ENCODE measurements around the gene RLN3. TPM values are rescaled to one million over a fixed set of nuclear protein-coding genes. Genes with fewer than 3 reads are reported as not detected.
A peak's percentile ranks its signal among the peaks of the same experiment; 100 is the strongest.

Gene RLN3
- total and polyA plus RNA-seq, 9 of the 15 experiments (the other 6 are each of a cell fraction or from before 2014, with no cell fraction given): 0.31 to 1.2 (median 0.71) TPM; not detected in 6

DNA sequence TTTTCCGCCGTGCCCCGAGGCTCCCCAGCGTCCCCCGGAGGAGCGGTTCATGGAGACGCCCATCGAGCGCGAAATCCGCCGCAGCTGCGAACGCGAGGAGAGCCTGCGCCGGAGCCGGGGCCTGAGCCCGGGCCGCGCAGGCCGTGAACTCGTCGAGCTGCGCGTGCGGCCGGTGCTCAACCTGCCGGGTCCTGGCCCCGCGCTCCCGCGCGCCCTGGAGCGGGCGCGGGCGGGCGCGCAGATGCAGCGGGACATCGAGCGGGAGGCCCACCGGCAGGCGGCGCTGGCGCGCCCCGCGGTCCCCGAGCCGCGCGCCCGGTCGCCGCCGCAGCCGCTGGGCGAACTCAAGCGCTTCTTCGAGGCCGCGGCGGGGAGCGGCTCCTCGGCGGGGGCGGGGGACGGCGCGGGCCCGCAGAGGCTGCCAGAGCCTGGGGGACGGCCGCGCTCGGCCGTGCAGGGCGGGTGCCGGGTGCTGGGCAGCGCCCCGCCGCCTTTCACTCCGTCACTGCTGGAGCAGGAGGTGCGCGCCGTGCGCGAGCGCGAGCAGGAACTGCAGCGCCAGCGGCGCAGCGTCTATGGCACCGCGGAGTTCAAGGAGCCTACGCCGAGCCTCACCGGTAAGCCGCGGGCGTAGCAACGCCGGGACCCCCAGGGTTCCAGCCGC lies 45.4 kb downstream of the RLN3 start (continued):
- TF ChIP-seq, protein P1, sequence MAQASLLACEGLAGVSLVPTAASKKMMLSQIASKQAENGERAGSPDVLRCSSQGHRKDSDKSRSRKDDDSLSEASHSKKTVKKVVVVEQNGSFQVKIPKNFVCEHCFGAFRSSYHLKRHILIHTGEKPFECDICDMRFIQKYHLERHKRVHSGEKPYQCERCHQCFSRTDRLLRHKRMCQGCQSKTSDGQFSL (CRISPR knock-in tag; IDR thresholded peaks at IDR 0.05): no peak
- TF ChIP-seq, protein P1 (tag; IDR thresholded peaks at IDR 0.05): no peak
- TF ChIP-seq FOXJ3 (CRISPR knock-in tag; IDR thresholded peaks at IDR 0.05) (no peak), ZC3H11A (IDR thresholded peaks at IDR 0.05; ENCODE audit: low read depth, low read length) (no peak), SAFB (IDR thresholded peaks at IDR 0.05; ENCODE audit: borderline replicate concordance, low read depth, low read length) (no peak), RBM14 (IDR thresholded peaks at IDR 0.05; ENCODE audit: borderline replicate concordance, insufficient read depth, low read depth, low read length) (no peak), SIRT6 (IDR thresholded peaks at IDR 0.05; ENCODE audit: low read depth, low read length) (no peak), FOXK1 (CRISPR knock-in tag; IDR thresholded peaks at IDR 0.05; ENCODE audit: borderline replicate concordance) (no peak), ZNF121 (CRISPR knock-in tag; conservative IDR thresholded peaks at IDR 0.05) (no peak), PPARD (CRISPR knock-in tag; IDR thresholded peaks at IDR 0.05) (no peak), THRAP3 (IDR thresholded peaks at IDR 0.05; ENCODE audit: borderline replicate concordance) (no peak), TAF1 (IDR thresholded peaks at IDR 0.05; ENCODE audit: control insufficient read depth, extremely low read depth, insufficient read depth, low read length, severe bottlenecking) (no peak)
- TF ChIP-seq, protein P2, sequence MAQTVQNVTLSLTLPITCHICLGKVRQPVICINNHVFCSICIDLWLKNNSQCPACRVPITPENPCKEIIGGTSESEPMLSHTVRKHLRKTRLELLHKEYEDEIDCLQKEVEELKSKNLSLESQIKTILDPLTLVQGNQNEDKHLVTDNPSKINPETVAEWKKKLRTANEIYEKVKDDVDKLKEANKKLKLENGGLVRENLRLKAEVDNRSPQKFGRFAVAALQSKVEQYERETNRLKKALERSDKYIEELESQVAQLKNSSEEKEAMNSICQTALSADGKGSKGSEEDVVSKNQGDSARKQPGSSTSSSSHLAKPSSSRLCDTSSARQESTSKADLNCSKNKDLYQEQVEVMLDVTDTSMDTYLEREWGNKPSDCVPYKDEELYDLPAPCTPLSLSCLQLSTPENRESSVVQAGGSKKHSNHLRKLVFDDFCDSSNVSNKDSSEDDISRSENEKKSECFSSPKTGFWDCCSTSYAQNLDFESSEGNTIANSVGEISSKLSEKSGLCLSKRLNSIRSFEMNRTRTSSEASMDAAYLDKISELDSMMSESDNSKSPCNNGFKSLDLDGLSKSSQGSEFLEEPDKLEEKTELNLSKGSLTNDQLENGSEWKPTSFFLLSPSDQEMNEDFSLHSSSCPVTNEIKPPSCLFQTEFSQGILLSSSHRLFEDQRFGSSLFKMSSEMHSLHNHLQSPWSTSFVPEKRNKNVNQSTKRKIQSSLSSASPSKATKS (CRISPR knock-in tag; IDR thresholded peaks at IDR 0.05): no peak
- TF ChIP-seq, protein P3, sequence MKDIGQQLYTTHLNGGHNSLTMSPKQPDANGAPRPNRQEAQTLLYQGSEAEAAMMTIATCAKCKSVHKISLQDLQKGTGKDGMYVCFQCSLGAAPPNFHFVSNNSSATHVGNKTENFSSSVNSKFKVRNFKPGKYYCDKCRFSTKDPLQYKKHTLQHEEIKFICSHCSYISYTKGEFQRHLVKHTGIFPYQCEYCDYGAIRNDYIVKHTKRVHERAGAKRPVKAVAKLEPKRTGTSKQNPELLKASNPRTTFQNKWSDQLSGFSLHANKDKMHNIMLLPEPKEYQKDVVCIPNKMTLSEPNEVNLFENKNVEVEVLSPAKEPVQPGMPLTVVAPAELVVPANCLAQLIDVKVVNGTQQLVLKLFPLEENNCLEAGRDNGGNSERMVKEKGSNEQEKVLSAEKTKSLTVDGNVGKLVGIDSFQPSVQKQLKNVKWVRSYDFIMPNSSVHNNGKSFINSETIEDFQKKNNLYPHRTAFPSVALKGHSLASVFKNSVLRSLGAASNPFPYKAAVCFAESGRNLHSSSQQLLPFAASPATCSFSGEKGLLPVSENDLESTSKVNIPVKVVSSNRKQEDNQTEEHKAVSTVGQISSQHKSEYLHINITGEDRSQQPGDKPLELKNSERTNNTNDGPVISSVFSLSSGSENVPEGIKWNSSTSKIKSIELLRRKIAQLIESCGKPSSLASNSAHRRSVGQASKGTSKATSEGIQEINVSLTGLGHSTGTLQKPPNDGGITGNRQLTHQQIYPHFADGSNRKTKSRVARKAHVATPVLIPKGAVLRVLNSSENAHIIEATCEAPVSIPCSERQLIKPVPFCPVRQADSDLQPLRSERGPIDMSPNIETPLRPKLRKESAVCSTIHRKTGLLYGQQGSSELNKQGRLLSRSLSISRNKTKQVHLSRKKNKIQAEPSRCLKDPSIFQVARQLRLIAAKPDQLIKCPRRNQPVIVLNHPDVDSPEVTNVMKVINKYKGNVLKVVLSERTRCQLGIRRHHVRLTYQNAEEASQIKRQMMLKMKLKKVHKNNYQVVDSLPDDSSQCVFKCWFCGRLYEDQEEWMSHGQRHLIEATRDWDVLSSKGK (CRISPR knock-in tag; IDR thresholded peaks at IDR 0.05): no peak
- TF ChIP-seq, protein P4, sequence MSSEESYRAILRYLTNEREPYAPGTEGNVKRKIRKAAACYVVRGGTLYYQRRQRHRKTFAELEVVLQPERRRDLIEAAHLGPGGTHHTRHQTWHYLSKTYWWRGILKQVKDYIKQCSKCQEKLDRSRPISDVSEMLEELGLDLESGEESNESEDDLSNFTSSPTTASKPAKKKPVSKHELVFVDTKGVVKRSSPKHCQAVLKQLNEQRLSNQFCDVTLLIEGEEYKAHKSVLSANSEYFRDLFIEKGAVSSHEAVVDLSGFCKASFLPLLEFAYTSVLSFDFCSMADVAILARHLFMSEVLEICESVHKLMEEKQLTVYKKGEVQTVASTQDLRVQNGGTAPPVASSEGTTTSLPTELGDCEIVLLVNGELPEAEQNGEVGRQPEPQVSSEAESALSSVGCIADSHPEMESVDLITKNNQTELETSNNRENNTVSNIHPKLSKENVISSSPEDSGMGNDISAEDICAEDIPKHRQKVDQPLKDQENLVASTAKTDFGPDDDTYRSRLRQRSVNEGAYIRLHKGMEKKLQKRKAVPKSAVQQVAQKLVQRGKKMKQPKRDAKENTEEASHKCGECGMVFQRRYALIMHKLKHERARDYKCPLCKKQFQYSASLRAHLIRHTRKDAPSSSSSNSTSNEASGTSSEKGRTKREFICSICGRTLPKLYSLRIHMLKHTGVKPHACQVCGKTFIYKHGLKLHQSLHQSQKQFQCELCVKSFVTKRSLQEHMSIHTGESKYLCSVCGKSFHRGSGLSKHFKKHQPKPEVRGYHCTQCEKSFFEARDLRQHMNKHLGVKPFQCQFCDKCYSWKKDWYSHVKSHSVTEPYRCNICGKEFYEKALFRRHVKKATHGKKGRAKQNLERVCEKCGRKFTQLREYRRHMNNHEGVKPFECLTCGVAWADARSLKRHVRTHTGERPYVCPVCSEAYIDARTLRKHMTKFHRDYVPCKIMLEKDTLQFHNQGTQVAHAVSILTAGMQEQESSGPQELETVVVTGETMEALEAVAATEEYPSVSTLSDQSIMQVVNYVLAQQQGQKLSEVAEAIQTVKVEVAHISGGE (CRISPR knock-in tag; IDR thresholded peaks at IDR 0.05): peak in 1 of 3 experiments; percentile 48; a peak in 1 of 6 replicates

Data from K562 (cell line).